Measurements from ENCODE around the gene FHIT.

FHIT gene

GRCh38 chr3:61065451-61066011 lies 185.7 kb downstream of the FHIT start:
- no peak for DNase-seq (ENCODE audit: insufficient read length, low spot score)
- no peak for TF ChIP-seq CTCF (IDR thresholded peaks at IDR 0.05; ENCODE audit: insufficient read depth, missing control alignments)
- FAIRE-seq: no peak

- TF ChIP-seq CTCF (IDR thresholded peaks at IDR 0.05; ENCODE audit: insufficient read depth, missing control alignments): no peak
- DNase-seq (ENCODE audit: insufficient read length, low spot score) (no peak), FAIRE-seq (no peak)
Observed at GRCh38 chr3:61061092-61061723, 190.0 kb downstream of the FHIT start.

GRCh38 chr3:61060411-61060861 lies 190.8 kb downstream of the FHIT start:
- TF ChIP-seq CTCF (IDR thresholded peaks at IDR 0.05; ENCODE audit: insufficient read depth, missing control alignments): no peak
- DNase-seq (ENCODE audit: insufficient read length, low spot score): no peak
- no peak for FAIRE-seq

GRCh38 chr3:61058836-61059235 lies 192.4 kb downstream of the FHIT start:
- no peak for TF ChIP-seq CTCF (IDR thresholded peaks at IDR 0.05; ENCODE audit: insufficient read depth, missing control alignments)
- no peak for FAIRE-seq

GRCh38 chr3:61057464-61057863 lies 193.8 kb downstream of the FHIT start:
- TF ChIP-seq CTCF (IDR thresholded peaks at IDR 0.05; ENCODE audit: insufficient read depth, missing control alignments): no peak
- DNase-seq (ENCODE audit: insufficient read length, low spot score) (no peak), FAIRE-seq (no peak)

More at GRCh38 chr3:61058836-61059235, 192.4 kb downstream of the FHIT start:
- no peak for DNase-seq (ENCODE audit: insufficient read length, low spot score)

GRCh38 chr3:61055447-61055846 lies 195.8 kb downstream of the FHIT start:
- DNase-seq (ENCODE audit: insufficient read length, low spot score) (no peak), FAIRE-seq (no peak)
- no peak for TF ChIP-seq CTCF (IDR thresholded peaks at IDR 0.05; ENCODE audit: insufficient read depth, missing control alignments)

GRCh38 chr3:61053781-61054496 lies 197.3 kb downstream of the FHIT start:
- no peak for TF ChIP-seq CTCF (IDR thresholded peaks at IDR 0.05; ENCODE audit: insufficient read depth, missing control alignments)
- no peak for DNase-seq (ENCODE audit: insufficient read length, low spot score)
- FAIRE-seq: no peak

Measured in D721Med (cell line).